Fibroblast of pulmonary artery (primary cell): ENCODE results near the gene CFL2.
A peak's percentile ranks its signal among the peaks of the same experiment; 100 is the strongest.

ENCODE experiments used
- DNase-seq: peaks from one replicate; pipeline ENCODE4 v3.0.0-alpha.2; 2010; ENCODE audit warnings: low read depth
- H3K4me3 ChIP-seq: replicated peaks from 2 replicates; pipeline ENCODE4 v1.5.1; 2011; ENCODE audit warnings: low read depth, mild to moderate bottlenecking, control low read depth, low read length, moderate library complexity
- CTCF ChIP-seq: IDR thresholded peaks from 2 replicates; pipeline ENCODE4 v1.5.1; 2011; ENCODE audit warnings: mild to moderate bottlenecking, control low read depth, low read length, inconsistent platforms; ENCODE audit errors: missing control alignments

The CFL2 gene

GRCh38 chr14:34678306-34678705, 36.1 kb downstream of the CFL2 start:
- no peak overlapping the region for H3K4me3 ChIP-seq
- DNase-seq: peak; percentile 59
- no peak for TF ChIP-seq CTCF

DNA sequence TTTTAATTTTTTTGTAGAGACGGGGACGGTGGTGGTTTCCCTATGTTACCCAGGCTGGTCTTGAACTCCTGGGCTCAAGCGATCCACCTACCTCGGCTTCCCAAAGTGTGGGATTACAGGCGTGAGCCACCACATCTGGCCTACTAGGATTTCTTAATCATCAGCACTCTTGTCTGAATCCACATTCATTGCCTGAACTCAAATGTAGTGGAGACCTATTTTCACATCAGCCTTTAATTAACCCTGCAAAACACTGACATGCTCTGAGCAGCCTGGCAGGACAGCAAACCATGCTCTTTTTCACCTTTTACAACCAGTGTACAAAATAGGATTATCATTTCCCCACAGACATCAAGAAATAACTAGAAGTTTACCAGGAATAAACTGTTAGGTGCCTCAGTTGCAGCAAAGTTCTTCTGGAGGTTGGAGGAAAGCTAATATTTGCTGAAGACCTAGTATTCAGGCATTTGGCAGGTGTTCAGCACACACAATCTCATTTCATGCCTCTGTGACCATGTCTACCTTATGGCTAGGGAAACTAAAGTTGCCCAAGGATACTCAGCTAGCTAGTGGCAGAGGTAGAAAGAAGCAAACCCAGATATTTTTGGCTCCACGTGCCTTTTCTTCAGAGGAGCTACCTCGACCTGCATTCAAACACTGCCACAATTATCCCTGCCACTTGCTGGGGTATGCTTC, 37.7 kb downstream of the CFL2 start:
- no peak overlapping the region for H3K4me3 ChIP-seq
- TF ChIP-seq CTCF: no peak
- DNase-seq: no peak

- TF ChIP-seq CTCF: no peak
- no peak overlapping the region for H3K4me3 ChIP-seq
- no peak for DNase-seq
Measured at GRCh38 chr14:34673702-34674101, 40.7 kb downstream of the CFL2 start.

DNA sequence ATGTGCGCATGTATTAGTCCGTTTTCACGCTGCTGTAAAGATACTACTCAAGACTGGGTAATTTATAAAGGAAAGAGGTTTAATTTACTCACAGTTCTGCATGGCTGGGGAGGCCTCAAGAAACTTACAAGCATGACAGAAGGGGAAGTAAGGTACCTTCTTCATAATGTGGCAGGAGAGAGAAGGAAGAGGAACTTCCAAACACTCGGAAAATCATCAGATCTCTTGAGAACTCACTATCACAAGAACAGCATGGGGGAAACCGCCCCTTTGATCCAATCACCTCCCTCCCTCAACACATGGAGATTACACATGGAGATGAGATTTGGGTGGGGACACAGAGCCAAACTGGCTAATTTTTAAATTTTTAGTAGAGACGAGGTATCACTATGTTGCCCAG, 42.7 kb downstream of the CFL2 start:
- no peak for DNase-seq
- no peak for TF ChIP-seq CTCF
- H3K4me3 ChIP-seq: no peak overlapping the region

DNA sequence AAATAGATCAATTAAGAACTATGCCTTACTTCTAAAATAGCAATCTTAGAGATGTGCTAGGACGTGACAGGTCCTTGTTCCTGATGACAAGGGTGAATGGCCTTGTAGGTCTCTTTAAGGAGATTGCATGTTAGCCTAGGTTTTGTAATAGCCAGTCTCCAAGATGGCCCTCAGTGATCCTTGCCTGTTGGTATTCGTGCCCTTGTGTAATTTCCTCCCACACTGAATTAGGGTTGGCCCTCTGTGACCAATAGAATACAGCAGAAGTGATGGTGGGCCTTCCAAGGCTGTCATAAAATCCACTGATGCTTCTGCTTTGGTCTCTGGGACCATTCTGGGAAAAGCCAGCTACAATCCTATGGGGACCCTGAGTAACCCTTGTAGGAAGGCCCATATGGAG, 46.3 kb downstream of the CFL2 start:
- TF ChIP-seq CTCF: no peak

DNA sequence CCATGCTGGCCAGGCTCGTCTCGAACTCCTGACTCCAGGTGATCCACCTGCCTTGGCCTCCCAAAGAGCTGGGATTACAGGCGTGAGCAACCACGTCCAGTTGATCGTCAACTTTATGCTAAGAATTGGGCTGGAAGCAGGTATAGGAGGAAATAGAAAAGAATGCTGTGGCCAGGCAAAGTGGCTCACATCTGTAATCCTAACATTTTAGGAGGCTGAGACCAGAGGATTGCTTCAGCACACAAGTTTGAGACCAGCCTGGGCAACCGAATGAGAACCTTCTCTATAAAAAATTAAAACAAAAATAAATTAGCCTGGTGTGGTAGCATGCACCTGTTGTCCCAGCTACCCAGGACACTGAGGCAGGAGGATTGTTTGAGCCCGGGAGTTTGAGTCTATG, 47.4 kb downstream of the CFL2 start:
- DNase-seq: no peak
- TF ChIP-seq CTCF: no peak
- H3K4me3 ChIP-seq: no peak overlapping the region

More for the DNA sequence above, 46.3 kb downstream of the CFL2 start:
- H3K4me3 ChIP-seq: no peak overlapping the region
- peak; percentile 28 for DNase-seq

GRCh38 chr14:34665785-34666435, 48.5 kb downstream of the CFL2 start:
- no peak overlapping the region for H3K4me3 ChIP-seq
- peak; percentile 94 for DNase-seq
- no peak for TF ChIP-seq CTCF
